ENCODE results near the gene SPANXA2.
"Not testable (repeated sequence)": the region's sequence is repeated elsewhere in the genome, so short reads cannot be mapped to it uniquely, and the experiment has no call there.

SPANXA2 gene

GRCh38 chrX:141589408-141589807 lies at the start of gene SPANXA2:
SPANXA2 (plus strand) TSS chrX:141589708; CDS start chrX:141589768, 60 bp downstream.
- not testable (repeated sequence) for DNase-seq

- not testable (repeated sequence) for DNase-seq
Observed at GRCh38 chrX:141542551-141542950, 47.0 kb upstream of the SPANXA2 start.

GRCh38 chrX:141584638-141585037 lies 4.9 kb upstream of the SPANXA2 start, which contains the start of gene SPANXA1:
SPANXA1 (minus strand) TSS chrX:141584738; CDS start chrX:141584678, 60 bp downstream.
- not testable (repeated sequence) for DNase-seq

GRCh38 chrX:141609111-141609510 lies 19.6 kb downstream of the SPANXA2 start:
- no peak for DNase-seq

- no peak for DNase-seq
Observed at GRCh38 chrX:141619336-141619735, 29.8 kb downstream of the SPANXA2 start.

GRCh38 chrX:141632124-141632523 lies 42.6 kb downstream of the SPANXA2 start:
- no peak for DNase-seq

- no peak for DNase-seq
Observed at GRCh38 chrX:141638550-141638949, 49.0 kb downstream of the SPANXA2 start.

All from NCI-H524 (cell line).